HepG2 (cell line): ENCODE results near the gene NOXO1. TPM values are rescaled to one million over a fixed set of nuclear protein-coding genes. Genes with fewer than 3 reads are reported as not detected.

Experiments
- CAMTA2 ChIP-seq: sonication (generic); formaldehyde crosslinking; IDR thresholded peaks from 2 replicates; pipeline ENCODE4 v1.4.0; 2020; ENCODE audit warnings: mild to moderate bottlenecking, missing genetic modification reagents, borderline replicate concordance
- CREB1 ChIP-seq, 2 experiments: fragments of 450-650 bp in 1 of 2; IDR thresholded peaks; 2 replicates each; pipeline ENCODE4 v1.6.1; 2016 to 2017; ENCODE audit warnings: control low read depth in 1 of 2, mild to moderate bottlenecking in 1 of 2, missing compliant biosample characterization in 1 of 2, missing genetic modification characterization in 1 of 2
- CSRNP1 ChIP-seq: sonication (generic); formaldehyde crosslinking; IDR thresholded peaks from 2 replicates; pipeline ENCODE4 v1.8.1; 2023; ENCODE audit warnings: mild to moderate bottlenecking, missing genetic modification reagents
- polyA plus RNA-seq, 8 experiments: library from polyadenylated mRNA; depleted of rRNA in 3 of 8; stranded (reverse) in 7 of 8; unstranded in 1 of 8; fragments of >200 nt; fragmentation: Illumina TruSeq in 4 of 8; extraction: Trizol in 4 of 8; gene quantifications; 2 replicates each; pipeline versions ENCODE4 v1.2.1 to v1.2.3, GENCODE V29; 2011 to 2016; ENCODE audit warnings: low read depth in 4 of 8, missing spikeins in 1 of 8, mixed read lengths in 1 of 8; ENCODE audit not compliant: insufficient read depth in 1 of 8
- total RNA-seq, 5 experiments: library from RNA; depleted of rRNA; stranded (reverse); fragments of >200 nt; fragmentation: Illumina TruSeq; extraction: Trizol; gene quantifications; 2 replicates each; pipeline ENCODE4 v1.2.3, GENCODE V29; 2016; ENCODE audit warnings: low read depth in 1 of 5
- TF ChIP-seq, protein P1 (sequence below), 2 experiments: fragments of 450-650 bp in 1 of 2; sonication (generic) in 1 of 2; formaldehyde crosslinking in 1 of 2; IDR thresholded peaks; 2 replicates each; pipeline versions ENCODE4 v1.6.1 to v1.8.0; 2016 to 2022; ENCODE audit warnings: antibody characterized with exemption in 1 of 2, mild to moderate bottlenecking in 1 of 2, missing genetic modification reagents in 1 of 2
- TF ChIP-seq, protein P2 (sequence below): sonication (generic); formaldehyde crosslinking; conservative IDR thresholded peaks from 2 replicates; pipeline ENCODE4 v1.4.0; 2020; ENCODE audit warnings: missing genetic modification reagents
- TF ChIP-seq, protein P3 (sequence below): sonication (generic); formaldehyde crosslinking; IDR thresholded peaks from 2 replicates; pipeline ENCODE4 v1.5.0; 2020; ENCODE audit warnings: missing genetic modification reagents, mild to moderate bottlenecking, borderline replicate concordance

NOXO1 gene
- total and polyA plus RNA-seq, 2 of the 13 experiments (the other 11 are each of a cell fraction or from before 2014, with no cell fraction given) = 0.69 to 1.4 TPM

GRCh38 chr16:1959269-1960039 is 21.8 kb downstream of the NOXO1 start, which contains the start of gene NDUFB10 (continued):
- TF ChIP-seq, protein P1, sequence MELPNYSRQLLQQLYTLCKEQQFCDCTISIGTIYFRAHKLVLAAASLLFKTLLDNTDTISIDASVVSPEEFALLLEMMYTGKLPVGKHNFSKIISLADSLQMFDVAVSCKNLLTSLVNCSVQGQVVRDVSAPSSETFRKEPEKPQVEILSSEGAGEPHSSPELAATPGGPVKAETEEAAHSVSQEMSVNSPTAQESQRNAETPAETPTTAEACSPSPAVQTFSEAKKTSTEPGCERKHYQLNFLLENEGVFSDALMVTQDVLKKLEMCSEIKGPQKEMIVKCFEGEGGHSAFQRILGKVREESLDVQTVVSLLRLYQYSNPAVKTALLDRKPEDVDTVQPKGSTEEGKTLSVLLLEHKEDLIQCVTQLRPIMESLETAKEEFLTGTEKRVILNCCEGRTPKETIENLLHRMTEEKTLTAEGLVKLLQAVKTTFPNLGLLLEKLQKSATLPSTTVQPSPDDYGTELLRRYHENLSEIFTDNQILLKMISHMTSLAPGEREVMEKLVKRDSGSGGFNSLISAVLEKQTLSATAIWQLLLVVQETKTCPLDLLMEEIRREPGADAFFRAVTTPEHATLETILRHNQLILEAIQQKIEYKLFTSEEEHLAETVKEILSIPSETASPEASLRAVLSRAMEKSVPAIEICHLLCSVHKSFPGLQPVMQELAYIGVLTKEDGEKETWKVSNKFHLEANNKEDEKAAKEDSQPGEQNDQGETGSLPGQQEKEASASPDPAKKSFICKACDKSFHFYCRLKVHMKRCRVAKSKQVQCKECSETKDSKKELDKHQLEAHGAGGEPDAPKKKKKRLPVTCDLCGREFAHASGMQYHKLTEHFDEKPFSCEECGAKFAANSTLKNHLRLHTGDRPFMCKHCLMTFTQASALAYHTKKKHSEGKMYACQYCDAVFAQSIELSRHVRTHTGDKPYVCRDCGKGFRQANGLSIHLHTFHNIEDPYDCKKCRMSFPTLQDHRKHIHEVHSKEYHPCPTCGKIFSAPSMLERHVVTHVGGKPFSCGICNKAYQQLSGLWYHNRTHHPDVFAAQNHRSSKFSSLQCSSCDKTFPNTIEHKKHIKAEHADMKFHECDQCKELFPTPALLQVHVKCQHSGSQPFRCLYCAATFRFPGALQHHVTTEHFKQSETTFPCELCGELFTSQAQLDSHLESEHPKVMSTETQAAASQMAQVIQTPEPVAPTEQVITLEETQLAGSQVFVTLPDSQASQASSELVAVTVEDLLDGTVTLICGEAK (IDR thresholded peaks at IDR 0.05) = no peak
- TF ChIP-seq, protein P1 (CRISPR knock-in tag; IDR thresholded peaks at IDR 0.05) = peak; percentile 76
- TF ChIP-seq CREB1 (IDR thresholded peaks at IDR 0.05) (0 out of 2 replicates have a peak, but pooled peaks have one; percentile 1), CREB1 (CRISPR knock-in tag; IDR thresholded peaks at IDR 0.05) (no peak), CAMTA2 (CRISPR knock-in tag) (no peak), CSRNP1 (CRISPR knock-in tag) (peak; percentile 47; the same call in 1 of the 2 replicates)
- TF ChIP-seq, protein P2, sequence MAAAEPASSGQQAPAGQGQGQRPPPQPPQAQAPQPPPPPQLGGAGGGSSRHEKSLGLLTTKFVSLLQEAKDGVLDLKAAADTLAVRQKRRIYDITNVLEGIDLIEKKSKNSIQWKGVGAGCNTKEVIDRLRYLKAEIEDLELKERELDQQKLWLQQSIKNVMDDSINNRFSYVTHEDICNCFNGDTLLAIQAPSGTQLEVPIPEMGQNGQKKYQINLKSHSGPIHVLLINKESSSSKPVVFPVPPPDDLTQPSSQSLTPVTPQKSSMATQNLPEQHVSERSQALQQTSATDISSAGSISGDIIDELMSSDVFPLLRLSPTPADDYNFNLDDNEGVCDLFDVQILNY (CRISPR knock-in tag) = peak; percentile 59; the same call in 1 of the 2 replicates
- TF ChIP-seq, protein P3, sequence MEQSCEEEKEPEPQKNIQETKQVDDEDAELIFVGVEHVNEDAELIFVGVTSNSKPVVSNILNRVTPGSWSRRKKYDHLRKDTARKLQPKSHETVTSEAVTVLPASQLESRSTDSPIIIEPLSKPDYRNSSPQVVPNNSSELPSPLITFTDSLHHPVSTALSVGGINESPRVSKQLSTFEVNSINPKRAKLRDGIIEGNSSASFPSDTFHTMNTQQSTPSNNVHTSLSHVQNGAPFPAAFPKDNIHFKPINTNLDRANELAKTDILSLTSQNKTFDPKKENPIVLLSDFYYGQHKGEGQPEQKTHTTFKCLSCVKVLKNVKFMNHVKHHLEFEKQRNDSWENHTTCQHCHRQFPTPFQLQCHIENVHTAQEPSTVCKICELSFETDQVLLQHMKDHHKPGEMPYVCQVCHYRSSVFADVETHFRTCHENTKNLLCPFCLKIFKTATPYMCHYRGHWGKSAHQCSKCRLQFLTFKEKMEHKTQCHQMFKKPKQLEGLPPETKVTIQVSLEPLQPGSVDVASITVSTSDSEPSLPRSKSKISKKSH = peak; percentile 66; the same call in 1 of the 2 replicates
